GM12878 (cell line): ENCODE measurements around the gene C16orf96. TPM values are rescaled to one million over a fixed set of nuclear protein-coding genes. Genes with fewer than 3 reads are reported as not detected.
A peak's percentile ranks its signal among the peaks of the same experiment; 100 is the strongest.

Experiments
- ATAC-seq: fragments of 200-7000 bp; cut with Tn5 transposase; 3 replicates; pipeline ENCODE4 v1.9.1; 2020; ENCODE audit warnings: mild to moderate bottlenecking, moderate library complexity
- BruUV-seq: library from RNA; stranded (reverse); fragments of 400-500 nt; replicated peaks from 2 replicates; lab custom pipeline; 2021; lab: Mats Ljungman, UMichigan
- CTCF ChIA-PET: fragments of 300-600 bp; sonication (Branson Sonifier 250); formaldehyde crosslinking; extraction: SDS; loops from one replicate; lab custom pipeline; 2021; ENCODE audit warnings: inconsistent platforms; lab: Yijun Ruan, JAX
- POLR2A ChIA-PET: fragments of 350-600 bp; formaldehyde crosslinking; extraction: SDS; loops from one replicate; lab custom pipeline; 2021; ENCODE audit warnings: inconsistent platforms; lab: Charles Lee
- RAD21 ChIA-PET: fragments of 300-600 bp; sonication (Branson Sonifier 250); formaldehyde crosslinking; loops from one replicate; lab custom pipeline; 2023; ENCODE audit warnings: antibody characterized with exemption; ENCODE audit not compliant: unreplicated experiment; lab: Charles Lee
- SMC1A ChIA-PET: fragments of 300-600 bp; sonication (Branson Sonifier 250); formaldehyde crosslinking; loops from one replicate; lab custom pipeline; 2023; ENCODE audit not compliant: unreplicated experiment, uncharacterized antibody; lab: Charles Lee
- DNase-seq: peaks from one replicate; pipeline ENCODE4 v3.0.0-alpha.2; 2011; ENCODE audit warnings: low read depth, low spot score
- FAIRE-seq: peaks from 3 replicates; lab custom pipeline; 2011; peaks lifted over from hg19 to GRCh38; lab: Jason Lieb, UNC
- H2AFZ ChIP-seq: 2 replicates; pipeline ENCODE4 v1.6.0; 2011; ENCODE audit warnings: low read depth, low read length, control low read depth; ENCODE audit not compliant: control insufficient read depth
- H3K27ac ChIP-seq: 2 replicates; pipeline ENCODE4 v1.5.1; 2011; ENCODE audit warnings: control low read depth; ENCODE audit not compliant: control insufficient read depth, insufficient read depth
- H3K27me3 ChIP-seq, 2 experiments: replicated peaks in 1 of 2; 2 replicates each; pipeline versions ENCODE4 v1.6.0 to v1.6.1; 2011; ENCODE audit warnings: low read length in 1 of 2; ENCODE audit not compliant: control insufficient read depth in 2 of 2, insufficient read depth in 2 of 2
- H3K36me3 ChIP-seq, 2 experiments: 2 replicates each; pipeline ENCODE4 v1.5.1; 2011; ENCODE audit warnings: low read length in 1 of 2; ENCODE audit not compliant: control insufficient read depth in 2 of 2, insufficient read depth in 2 of 2
- H3K4me1 ChIP-seq: 2 replicates; pipeline ENCODE4 v1.6.1; 2011; ENCODE audit warnings: mild to moderate bottlenecking, low read length, moderate library complexity, mixed read lengths; ENCODE audit not compliant: control insufficient read depth, insufficient read depth
- H3K4me2 ChIP-seq: 2 replicates; pipeline ENCODE4 v1.6.0; 2011; ENCODE audit warnings: control low read depth; ENCODE audit not compliant: control insufficient read depth, insufficient read depth
- H3K4me3 ChIP-seq: fragments of 200-600 bp; sonication (generic); 2 replicates; pipeline ENCODE4 v1.5.1; 2016
- H3K79me2 ChIP-seq: 2 replicates; pipeline ENCODE4 v1.6.0; 2011; ENCODE audit warnings: low read length; ENCODE audit not compliant: control insufficient read depth, insufficient read depth
- H3K9ac ChIP-seq: 2 replicates; pipeline ENCODE4 v1.8.0; 2011; ENCODE audit warnings: low read length, control low read depth, mixed read lengths; ENCODE audit not compliant: control insufficient read depth, insufficient read depth
- H3K9me3 ChIP-seq: replicated peaks from 3 replicates; pipeline ENCODE4 v1.5.1; 2011; ENCODE audit warnings: mild to moderate bottlenecking, low read length; ENCODE audit not compliant: control insufficient read depth, insufficient read depth
- H4K20me1 ChIP-seq: 2 replicates; pipeline ENCODE4 v1.6.0; 2011; ENCODE audit not compliant: control insufficient read depth, insufficient read depth
- BHLHE40 ChIP-seq, 2 experiments: fragments of 450-650 bp in 1 of 2; IDR thresholded peaks; 2 replicates each; pipeline ENCODE4 v1.6.1; 2011 to 2017; ENCODE audit warnings: low read depth in 2 of 2, borderline replicate concordance in 1 of 2, improper control_type of control experiment in 1 of 2, low read length in 1 of 2, mild to moderate bottlenecking in 1 of 2
- BRCA1 ChIP-seq: IDR thresholded peaks from 2 replicates; pipeline ENCODE4 v1.6.1; 2011; ENCODE audit warnings: low read depth, low read length, improper control_type of control experiment
- EED ChIP-seq: sonication (generic); IDR thresholded peaks from 2 replicates; pipeline ENCODE4 v1.6.1; 2016; ENCODE audit warnings: antibody characterized with exemption, low read depth
- NBN ChIP-seq: fragments of 450-650 bp; IDR thresholded peaks from 2 replicates; pipeline ENCODE4 v1.6.1; 2016
- NFYA ChIP-seq: IDR thresholded peaks from 2 replicates; pipeline ENCODE4 v1.6.1; 2011; ENCODE audit warnings: low read depth, mild to moderate bottlenecking, low read length, improper control_type of control experiment, borderline replicate concordance
- PAX5 ChIP-seq: IDR thresholded peaks from 2 replicates; pipeline ENCODE4 v1.6.1; 2011; ENCODE audit warnings: low read depth, low read length, borderline replicate concordance
- POLR2AphosphoS5 ChIP-seq: IDR thresholded peaks from 2 replicates; pipeline ENCODE4 v1.6.1; 2011; ENCODE audit warnings: mild to moderate bottlenecking, low read length, inconsistent platforms
- RUNX3 ChIP-seq: IDR thresholded peaks from 2 replicates; pipeline ENCODE4 v1.6.1; 2012; ENCODE audit warnings: low read length, inconsistent platforms
- YBX1 ChIP-seq: fragments of 450-650 bp; IDR thresholded peaks from 2 replicates; pipeline ENCODE4 v1.6.1; 2016; ENCODE audit warnings: antibody characterized with exemption
- ZNF622 ChIP-seq: fragments of 450-650 bp; IDR thresholded peaks from 2 replicates; pipeline ENCODE4 v1.6.1; 2017; ENCODE audit warnings: mild to moderate bottlenecking, inconsistent platforms
- WGBS: methylation state at CpG from one replicate; pipeline ENCODE4 v1.1.6; 2016; ENCODE audit warnings: low lambda C conversion rate; ENCODE audit not compliant: insufficient replicate concordance, insufficient coverage; ENCODE audit errors: missing lambda C conversion rate; 5-methylcytosine and 5-hydroxymethylcytosine counted together
- in situ Hi-C: fragments of 300-500 bp; cut with MboI; formaldehyde crosslinking; loops from 9 replicates; pipeline ENCODE4 v1.14.3; 2018; ENCODE audit warnings: mixed read lengths
- intact Hi-C: fragments of 100-400 bp; cut with micrococcal nuclease; formaldehyde crosslinking; loops from one replicate; pipeline ENCODE4 v1.14.2; 2022; ENCODE audit not compliant: unreplicated experiment
- polyA plus RNA-seq, 11 experiments: library from polyadenylated mRNA; depleted of rRNA in 4 of 11; unstranded in 6 of 11; stranded (reverse) in 5 of 11; fragments of >200 nt; fragmentation: Nextera tagmentation in 4 of 11; fragmentation: Illumina TruSeq in 1 of 11; extraction: Ambion mirVana in 4 of 11; extraction: Trizol in 1 of 11; gene quantifications; 1 replicate in 1 of 11; 2 replicates in 10 of 11; pipeline versions ENCODE4 v1.2.1 to v1.2.3, GENCODE V29; 2011 to 2016; ENCODE audit warnings: inconsistent platforms in 2 of 11, missing spikeins in 2 of 11, low read depth in 1 of 11
- total RNA-seq, 4 experiments: library from RNA; depleted of rRNA in 3 of 4; stranded (reverse); fragments of >200 nt in 3 of 4; fragmentation: Illumina TruSeq in 1 of 4; extraction: Trizol in 1 of 4; gene quantifications; 2 replicates each; pipeline versions ENCODE4 v1.2.1 to v1.2.3, GENCODE V29; 2013 to 2021

The C16orf96 gene
- total and polyA plus RNA-seq, 10 of the 15 experiments (the other 5 are each of a cell fraction or from before 2014, with no cell fraction given) = 0.01 to 0.08 (median 0.01) TPM; not detected in 7

DNA sequence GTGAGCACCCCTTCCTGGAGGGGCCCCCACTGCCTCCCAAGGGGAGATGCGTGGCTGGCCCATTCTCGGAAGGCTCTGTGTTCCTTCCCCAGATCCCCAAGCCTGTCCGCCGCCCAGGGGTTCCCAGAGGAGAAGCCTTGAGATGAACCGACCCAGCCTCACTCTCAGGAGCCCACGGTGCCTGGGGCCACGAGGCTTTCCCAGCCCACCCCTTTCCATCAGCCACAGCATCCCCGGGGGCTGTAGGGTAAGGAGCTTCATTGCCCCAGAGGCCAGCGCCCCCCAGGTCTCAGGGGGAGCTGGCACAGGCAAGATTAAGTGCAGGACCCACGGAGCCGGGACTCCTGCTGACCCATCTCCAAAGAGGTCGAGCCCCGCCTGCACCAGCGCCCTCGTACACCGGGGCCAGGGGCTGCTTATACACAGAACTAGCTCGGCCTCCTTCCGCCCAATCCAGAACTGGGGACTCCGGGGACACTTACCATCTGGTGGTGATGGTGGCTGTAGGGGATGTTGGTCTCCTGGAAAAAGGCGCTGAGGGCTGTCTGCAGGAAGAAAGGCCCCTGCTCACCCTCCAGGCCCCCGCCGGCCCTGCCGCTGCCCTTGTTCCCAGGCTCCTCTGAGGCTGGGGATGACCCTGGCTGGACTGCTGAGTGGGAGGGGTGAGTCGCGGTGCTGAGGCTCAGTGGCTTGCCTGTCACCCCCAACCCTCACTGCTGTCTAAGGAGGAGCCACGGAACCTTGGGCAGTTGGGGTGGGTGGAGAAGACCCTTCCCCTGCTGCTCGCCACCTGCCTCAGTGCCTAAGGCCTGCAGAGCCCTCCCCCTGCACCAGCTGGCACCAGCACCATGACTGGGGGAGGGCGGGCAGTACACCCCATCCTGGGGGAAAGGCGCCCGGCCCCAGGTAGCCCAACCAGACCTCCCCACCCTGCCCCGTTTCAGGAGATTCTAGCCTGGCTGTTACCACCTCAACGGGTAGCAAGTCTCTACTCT lies 54.2 kb downstream of the C16orf96 start:
- in situ Hi-C loops = loop anchor here (10.0 kb wide), 1 partner anchor 344 kb away; the partner anchor contains the start of gene SEC14L5
- no peak overlapping the region for H3K9ac ChIP-seq
- H3K4me3 ChIP-seq = no peak overlapping the region

DNA sequence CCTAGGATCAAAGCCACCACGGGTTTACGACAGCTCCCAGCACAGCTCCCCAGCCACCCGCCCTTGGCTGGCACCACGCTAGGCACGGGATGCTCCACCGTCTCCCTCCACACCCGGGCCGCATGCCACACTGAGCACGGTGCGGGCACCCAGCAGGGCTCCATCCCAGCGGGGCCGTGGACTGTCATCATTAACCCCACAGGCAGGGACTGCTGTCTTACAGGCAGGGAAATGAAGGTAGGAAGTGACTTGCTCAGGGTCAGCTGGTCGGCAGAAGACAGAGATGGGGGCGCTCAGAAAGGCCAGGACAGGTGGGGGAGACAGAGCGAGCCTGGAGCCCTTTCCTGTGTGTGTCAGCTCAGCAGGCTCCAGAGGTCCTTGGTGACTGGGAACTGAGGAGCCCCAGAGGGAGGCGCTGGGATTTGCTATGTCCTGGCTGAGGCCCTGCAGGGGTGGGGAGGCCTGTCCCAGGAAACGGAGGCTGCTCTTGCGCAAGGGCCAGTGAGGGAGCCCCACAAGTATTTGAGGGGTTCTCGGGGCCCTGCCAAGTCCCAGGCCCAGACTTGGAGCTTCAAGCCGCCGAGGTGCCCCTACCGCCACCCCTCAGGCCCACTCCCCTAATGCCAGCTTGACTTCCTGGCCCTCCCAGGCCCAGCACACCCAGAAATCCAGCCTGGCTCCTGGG lies 55.3 kb downstream of the C16orf96 start:
- ChIA-PET RAD21 (no interaction called here), CTCF (no interaction called here), SMC1A (no interaction called here), POLR2A (no interaction called here)
- H3K79me2 ChIP-seq = peaks cover 29% of the 10 kb centered on the region
- WGBS = 93% methylated on average over 22 of the region's 22 CpGs
- H3K36me3 ChIP-seq = peaks cover 0 to 10% of the 10 kb centered on the region in 2 experiments; a peak in 2 of 4 replicates
- H3K27ac ChIP-seq = no peak overlapping the region
- no peaks in the 10 kb centered on the region for H4K20me1 ChIP-seq
- H3K4me2 ChIP-seq = no peak overlapping the region
- peaks cover 17% of the 10 kb centered on the region for H3K4me1 ChIP-seq
- H3K4me3 ChIP-seq = no peak overlapping the region
- TF ChIP-seq NFYA (no peak), ZNF622 (no peak), EED (no peak), BRCA1 (no peak), YBX1 (no peak), NBN (no peak), BHLHE40 (IDR thresholded peaks at IDR 0.05; ENCODE audit: borderline replicate concordance in 1 of 2, low read depth in 2 of 2, low read length in 1 of 2) (no peak), PAX5 (no peak)
- no peak overlapping the region for H2AFZ ChIP-seq
- H3K9ac ChIP-seq = no peak overlapping the region
- DNase-seq (no peak), ATAC-seq (no peak), FAIRE-seq (no peak)
- intact Hi-C loops (loop anchor here (10.0 kb wide), 3 partner anchors 97 to 193 kb away; partner anchors contain the start of genes DNAJA3 and ROGDI), in situ Hi-C loops (loop anchor here (10.0 kb wide), 1 partner anchor 343 kb away; the partner anchor contains the start of gene SEC14L5)
- no peaks in the 10 kb centered on the region for H3K9me3 ChIP-seq
- no peaks in the 10 kb centered on the region for H3K27me3 ChIP-seq
- BruUV-seq = no TSS peak

More for the DNA sequence above, 54.2 kb downstream of the C16orf96 start:
- DNase-seq (no peak), FAIRE-seq (no peak), ATAC-seq (no peak)
- Histone ChIP-seq H3K36me3 (peaks cover 0 to 10% of the 10 kb centered on the region in 2 experiments; a peak in 2 of 4 replicates), H3K27ac (no peak overlapping the region), H3K4me2 (no peak overlapping the region), H4K20me1 (no peaks in the 10 kb centered on the region), H3K9me3 (no peaks in the 10 kb centered on the region), H3K4me1 (peaks cover 10% of the 10 kb centered on the region), H3K27me3 (no peaks in the 10 kb centered on the region), H2AFZ (no peak overlapping the region), H3K79me2 (peaks cover 27% of the 10 kb centered on the region)
- no TSS peak for BruUV-seq
- TF ChIP-seq POLR2AphosphoS5 (0 out of 2 replicates have a peak, but pooled peaks have one; percentile 0), RUNX3 (no peak)
- ChIA-PET POLR2A (no interaction called here), RAD21 (no interaction called here), SMC1A (no interaction called here), CTCF (no interaction called here)
- WGBS = 86% methylated on average over 31 of the region's 32 CpGs
- intact Hi-C loops = loop anchor here (10.0 kb wide), 3 partner anchors 96 to 194 kb away; partner anchors contain the start of genes DNAJA3 and ROGDI
